ENCODE data around the gene SENP8. TPM values are rescaled to one million over a fixed set of nuclear protein-coding genes. Genes with fewer than 3 reads are reported as not detected.

The SENP8 gene
- total and polyA plus RNA-seq, 2 of the 13 experiments (the other 11 are each of a cell fraction or from before 2014, with no cell fraction given), result 2.7 to 3.0 TPM

GRCh38 chr15:72184165-72184811 lies 66.1 kb downstream of the SENP8 start (continued):
- TF ChIP-seq PATZ1 (CRISPR knock-in tag; IDR thresholded peaks at IDR 0.05) (0 out of 2 replicates have a peak, but pooled peaks have one; percentile 11), PTBP1 (IDR thresholded peaks at IDR 0.05; ENCODE audit: low read depth, low read length, poor library complexity, severe bottlenecking) (no peak), KAT8 (CRISPR knock-in tag; IDR thresholded peaks at IDR 0.05) (no peak), ZNF816 (CRISPR knock-in tag; IDR thresholded peaks at IDR 0.05; ENCODE audit: borderline replicate concordance) (no peak), RFXAP (CRISPR knock-in tag; IDR thresholded peaks at IDR 0.05; ENCODE audit: borderline replicate concordance) (no peak), SUZ12 (IDR thresholded peaks at IDR 0.05; ENCODE audit: low read depth, low read length) (no peak), ZNF781 (CRISPR knock-in tag; IDR thresholded peaks at IDR 0.05; ENCODE audit: borderline replicate concordance, not compliant biosample characterization) (no peak), NR2F1 (CRISPR knock-in tag; IDR thresholded peaks at IDR 0.05) (no peak), ATF3 (CRISPR knock-in tag; IDR thresholded peaks at IDR 0.05) (no peak), HOMEZ (CRISPR knock-in tag; IDR thresholded peaks at IDR 0.05; ENCODE audit: low read depth) (no peak), LRRFIP1 (CRISPR knock-in tag; conservative IDR thresholded peaks at IDR 0.05) (no peak), ZNF800 (CRISPR knock-in tag; IDR thresholded peaks at IDR 0.05) (0 out of 2 replicates have a peak, but pooled peaks have one; percentile 77), ZNF512B (CRISPR knock-in tag; IDR thresholded peaks at IDR 0.05; ENCODE audit: borderline replicate concordance) (no peak), MAX (IDR thresholded peaks at IDR 0.05) (no peak), HMG20A (CRISPR knock-in tag; IDR thresholded peaks at IDR 0.05; ENCODE audit: borderline replicate concordance) (no peak), MED8 (CRISPR knock-in tag; IDR thresholded peaks at IDR 0.05; ENCODE audit: insufficient replicate concordance) (no peak)

Measured in HepG2 (cell line).